Natural killer cell treated with Interleukin-12 subunit alpha and Interleukin-12 subunit beta and Interleukin-15 and Interleukin-18, amount 100 ng/mL, for 72 hours (primary cell): ENCODE results near the gene MEGF9. TPM values are rescaled to one million over a fixed set of nuclear protein-coding genes. Genes with fewer than 3 reads are reported as not detected.

Source experiments
- ATAC-seq, 2 donors: fragments of 150-1000 bp; cut with Tn5 transposase in 1 of 2; sonication (Bioruptor Pico), chemical (Tn5 transposase) in 1 of 2; 2 replicates each; pipeline ENCODE4 v1.10.0; 2021
- DNase-seq: peaks from one replicate; pipeline ENCODE4 v3.0.0; 2022; ENCODE audit warnings: low spot score
- H3K27ac Mint-ChIP-seq, 2 donors: 1 replicate in 1 of 2; 2 replicates in 1 of 2; pipeline ENCODE4 v1.8.0; 2022; ENCODE audit warnings: mixed read lengths in 2 of 2, mild to moderate bottlenecking in 1 of 2, moderate library complexity in 1 of 2
- H3K27me3 Mint-ChIP-seq, 2 donors: 1 replicate in 1 of 2; 2 replicates in 1 of 2; pipeline ENCODE4 v1.8.0; 2022; ENCODE audit warnings: mixed read lengths in 2 of 2
- H3K36me3 Mint-ChIP-seq: one replicate; pipeline ENCODE4 v1.8.0; 2022; ENCODE audit warnings: mixed read lengths
- H3K4me1 Mint-ChIP-seq, 2 donors: 1 replicate in 1 of 2; 2 replicates in 1 of 2; pipeline ENCODE4 v1.8.0; 2022; ENCODE audit warnings: low read depth in 2 of 2, mixed read lengths in 2 of 2, mild to moderate bottlenecking in 1 of 2
- H3K4me3 Mint-ChIP-seq: one replicate; pipeline ENCODE4 v1.8.0; 2022; ENCODE audit warnings: mixed read lengths
- H3K9me3 Mint-ChIP-seq: 2 replicates; pipeline ENCODE4 v1.8.0; 2022; ENCODE audit warnings: mixed read lengths
- total RNA-seq, 2 donors: library from RNA; stranded (reverse); gene quantifications; one replicate each; pipeline ENCODE4 v1.2.3, GENCODE V29; 2022

The MEGF9 gene
- total RNA-seq, 2 donors from 2014 or later: 7.7 to 12.7 TPM

GRCh38 chr9:120741191-120741590 is 26.9 kb upstream of the MEGF9 start:
- H3K27me3 Mint-ChIP-seq: no peaks in the 10 kb centered on the region

DNA sequence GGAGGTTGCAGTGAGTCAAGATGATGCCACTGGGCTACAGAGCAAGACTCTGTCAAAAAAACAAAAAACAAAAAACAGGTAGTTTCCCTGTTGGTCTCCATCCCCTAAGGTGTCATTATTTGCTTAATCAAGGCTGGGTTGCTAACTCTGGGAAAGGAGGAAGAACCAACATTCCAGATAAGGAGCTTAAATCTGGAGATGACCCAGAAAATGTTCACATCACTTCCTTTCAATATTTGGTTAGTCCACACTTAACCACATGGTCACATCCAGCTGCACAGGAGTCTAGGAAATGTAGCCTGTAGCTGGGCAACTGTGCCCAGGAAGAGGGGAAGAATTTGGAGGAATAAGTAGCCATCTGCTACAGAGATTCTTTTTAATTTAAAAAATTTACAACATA is 25.9 kb upstream of the MEGF9 start:
- H3K4me3 Mint-ChIP-seq: no peak overlapping the region

More at GRCh38 chr9:120741191-120741590, 26.9 kb upstream of the MEGF9 start:
- DNase-seq (no peak), ATAC-seq (no peak)
- Mint-ChIP-seq H3K4me3 (no peak overlapping the region), H3K27ac (no peak overlapping the region), H3K36me3 (no peaks in the 10 kb centered on the region), H3K9me3 (no peaks in the 10 kb centered on the region), H3K4me1 (no peaks in the 10 kb centered on the region)

DNA sequence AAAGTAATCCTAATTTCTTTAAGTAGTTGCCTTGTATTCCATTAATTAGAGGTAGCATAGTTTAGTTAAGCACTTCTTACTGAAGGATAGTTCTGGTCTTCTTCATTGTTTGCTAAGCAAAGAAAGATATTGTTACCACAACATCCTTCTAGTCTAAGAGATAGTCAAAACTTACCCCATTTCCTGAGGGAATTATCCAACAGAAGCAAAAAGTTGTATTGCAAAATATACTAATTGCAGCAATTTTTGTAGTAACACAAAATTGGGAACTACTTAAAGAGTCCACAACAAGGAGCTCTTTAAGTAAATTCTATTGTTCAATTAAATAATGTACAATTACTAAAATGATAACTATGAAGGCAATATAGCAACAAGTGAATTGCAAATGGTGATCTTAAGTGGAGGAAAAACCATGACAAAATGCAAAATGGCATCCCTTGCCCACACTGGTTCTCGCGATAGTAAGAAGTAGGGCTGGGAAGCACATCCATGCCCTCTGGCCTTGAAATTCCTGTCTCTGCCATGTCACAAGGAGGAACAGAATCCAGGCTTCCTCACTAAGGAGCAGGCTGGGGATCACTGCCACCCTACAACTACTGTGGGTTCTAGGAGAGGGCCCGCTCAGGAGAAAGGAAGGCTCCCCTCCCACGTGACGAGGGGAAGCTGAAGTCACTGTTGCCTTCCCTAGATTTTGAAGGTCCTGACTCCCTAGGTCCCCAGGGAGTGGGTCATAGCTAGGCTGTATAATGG is 23.3 kb upstream of the MEGF9 start:
- H3K4me3 Mint-ChIP-seq: no peak overlapping the region
- H3K4me1 Mint-ChIP-seq: peaks cover 7 to 8% of the 10 kb centered on the region in 2 donors
- ATAC-seq: no peak

More for the DNA sequence above, 25.9 kb upstream of the MEGF9 start:
- Mint-ChIP-seq H3K27ac (no peak overlapping the region), H3K36me3 (no peaks in the 10 kb centered on the region), H3K9me3 (no peaks in the 10 kb centered on the region), H3K4me1 (peaks cover 7% of the 10 kb centered on the region in 2 donors), H3K27me3 (no peaks in the 10 kb centered on the region)
- ATAC-seq: no peak
- no peak for DNase-seq

DNA sequence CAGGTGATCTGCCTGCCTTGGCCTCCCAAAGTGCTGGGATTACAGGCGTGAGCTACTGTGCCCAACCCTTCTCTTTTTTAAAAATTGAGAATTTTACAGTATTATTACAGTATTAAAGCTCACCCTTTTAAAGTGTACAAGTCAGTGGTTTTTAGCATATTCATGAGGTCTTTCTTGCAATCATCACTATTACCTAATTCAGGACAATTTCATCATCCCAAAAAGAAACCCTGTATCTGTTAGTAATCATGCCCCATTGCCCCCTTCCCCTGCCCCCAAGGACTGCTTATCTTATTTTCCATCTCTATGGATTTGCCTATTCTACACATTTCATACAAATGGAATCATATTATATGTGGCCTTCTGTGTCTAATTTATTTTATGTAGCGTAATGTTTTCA is 22.6 kb upstream of the MEGF9 start:
- Mint-ChIP-seq H3K27me3 (no peaks in the 10 kb centered on the region), H3K4me1 (peaks cover 7 to 8% of the 10 kb centered on the region in 2 donors), H3K27ac (peak overlapping the region in 1 of 2 donors; percentile 57), H3K36me3 (no peaks in the 10 kb centered on the region), H3K4me3 (no peak overlapping the region), H3K9me3 (no peaks in the 10 kb centered on the region)
- ATAC-seq (no peak), DNase-seq (no peak)

More for the DNA sequence above, 23.3 kb upstream of the MEGF9 start:
- H3K9me3 Mint-ChIP-seq: no peaks in the 10 kb centered on the region
- no peak for DNase-seq
- H3K27me3 Mint-ChIP-seq: no peaks in the 10 kb centered on the region
- H3K27ac Mint-ChIP-seq: no peak overlapping the region
- no peaks in the 10 kb centered on the region for H3K36me3 Mint-ChIP-seq

DNA sequence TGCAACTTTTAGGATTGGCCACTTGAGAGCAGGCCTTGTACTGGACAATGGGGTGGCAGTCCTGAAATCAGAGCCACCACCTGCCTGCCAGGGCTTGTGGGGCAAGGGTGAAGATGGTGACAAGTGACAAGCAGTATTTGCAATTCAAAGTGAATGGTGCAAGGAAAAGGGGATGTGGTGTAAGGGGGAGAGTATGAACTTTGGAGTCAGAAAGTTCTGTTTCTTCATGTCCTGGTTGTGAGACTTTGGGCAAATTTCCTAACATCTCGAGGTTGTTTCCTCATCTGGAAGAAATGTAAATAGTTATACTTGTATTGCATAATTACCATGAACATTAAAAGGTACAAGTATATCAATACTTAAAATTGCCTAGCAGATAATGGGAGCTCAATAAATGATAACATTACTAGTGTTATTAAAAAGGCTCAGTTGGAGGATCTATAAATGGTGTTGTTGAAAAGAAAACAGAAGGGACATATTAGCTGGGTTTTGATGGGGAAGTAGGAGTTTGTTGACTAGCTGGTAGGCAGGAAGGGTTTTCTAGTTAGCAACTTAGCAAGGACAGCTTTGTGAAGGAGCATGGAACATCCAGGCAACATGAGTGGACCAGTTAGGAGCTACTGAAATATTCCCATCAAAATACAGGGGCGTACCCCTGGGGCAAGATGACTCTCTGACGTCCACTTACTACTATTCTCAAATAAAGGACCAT is 21.3 kb upstream of the MEGF9 start:
- Mint-ChIP-seq H3K36me3 (no peaks in the 10 kb centered on the region), H3K27me3 (no peaks in the 10 kb centered on the region), H3K9me3 (no peaks in the 10 kb centered on the region), H3K4me3 (no peak overlapping the region), H3K4me1 (peaks cover 7 to 8% of the 10 kb centered on the region in 2 donors), H3K27ac (peak overlapping the region in 1 of 2 donors; percentile 64)
- DNase-seq: no peak
- ATAC-seq: peak; percentile 69 to 88

GRCh38 chr9:120734607-120735410 is 20.5 kb upstream of the MEGF9 start:
- no peak overlapping the region for H3K4me3 Mint-ChIP-seq
- peaks cover 7 to 8% of the 10 kb centered on the region in 2 donors for H3K4me1 Mint-ChIP-seq
- H3K9me3 Mint-ChIP-seq: no peaks in the 10 kb centered on the region
- ATAC-seq: peak in 1 of 2 donors; percentile 12
- no peaks in the 10 kb centered on the region for H3K36me3 Mint-ChIP-seq
- no peak for DNase-seq
- H3K27me3 Mint-ChIP-seq: no peaks in the 10 kb centered on the region
- peak overlapping the region in 1 of 2 donors; percentile 64 for H3K27ac Mint-ChIP-seq

DNA sequence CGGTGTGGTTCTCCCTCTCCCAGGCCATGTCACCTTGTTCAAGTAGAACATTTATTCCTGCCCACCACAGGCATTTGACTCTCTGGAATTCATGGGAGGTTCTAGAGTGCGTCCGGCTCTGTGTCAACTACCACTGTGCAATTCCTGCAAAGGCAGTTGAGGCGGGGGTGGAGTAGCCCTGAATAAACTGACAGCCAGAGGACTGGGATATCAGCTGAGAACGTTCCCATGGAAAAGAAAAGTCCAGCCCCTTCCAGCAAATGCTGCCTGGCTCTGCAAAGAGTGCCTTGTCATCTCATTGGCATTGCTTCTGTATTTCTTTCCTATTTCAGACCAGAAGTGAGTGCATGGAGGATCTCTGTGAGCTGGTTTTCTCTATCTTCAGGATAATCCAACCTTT is 18.9 kb upstream of the MEGF9 start:
- H3K4me1 Mint-ChIP-seq: peaks cover 7 to 8% of the 10 kb centered on the region in 2 donors
- H3K36me3 Mint-ChIP-seq: no peaks in the 10 kb centered on the region
- ATAC-seq (no peak), DNase-seq (no peak)
- no peaks in the 10 kb centered on the region for H3K9me3 Mint-ChIP-seq
- H3K4me3 Mint-ChIP-seq: no peak overlapping the region
- no peak overlapping the region for H3K27ac Mint-ChIP-seq
- H3K27me3 Mint-ChIP-seq: no peaks in the 10 kb centered on the region

- Mint-ChIP-seq H3K4me1 (peaks cover 13 to 14% of the 10 kb centered on the region in 2 donors), H3K27ac (no peak overlapping the region), H3K27me3 (no peaks in the 10 kb centered on the region), H3K36me3 (no peaks in the 10 kb centered on the region), H3K4me3 (no peak overlapping the region), H3K9me3 (no peaks in the 10 kb centered on the region)
- DNase-seq: no peak
- ATAC-seq: no peak
Measured at GRCh38 chr9:120730654-120731514, 16.6 kb upstream of the MEGF9 start.

- ATAC-seq (peak in 1 of 2 donors; percentile 17), DNase-seq (no peak)
- Mint-ChIP-seq H3K27ac (peak overlapping the region in 1 of 2 donors; percentile 68), H3K4me3 (no peak overlapping the region), H3K9me3 (no peaks in the 10 kb centered on the region), H3K4me1 (peaks cover 6% of the 10 kb centered on the region in 2 donors), H3K36me3 (no peaks in the 10 kb centered on the region), H3K27me3 (no peaks in the 10 kb centered on the region)
Measured at GRCh38 chr9:120729791-120730241, 15.5 kb upstream of the MEGF9 start.

- no peaks in the 10 kb centered on the region for H3K27me3 Mint-ChIP-seq
- DNase-seq (no peak), ATAC-seq (peak; percentile 53 to 61)
- H3K4me1 Mint-ChIP-seq: peaks cover 6% of the 10 kb centered on the region in 2 donors
- H3K4me3 Mint-ChIP-seq: no peak overlapping the region
- no peaks in the 10 kb centered on the region for H3K9me3 Mint-ChIP-seq
- H3K27ac Mint-ChIP-seq: peak overlapping the region in 1 of 2 donors; percentile 2
- no peaks in the 10 kb centered on the region for H3K36me3 Mint-ChIP-seq
Measured at GRCh38 chr9:120726484-120726883, 12.2 kb upstream of the MEGF9 start.

DNA sequence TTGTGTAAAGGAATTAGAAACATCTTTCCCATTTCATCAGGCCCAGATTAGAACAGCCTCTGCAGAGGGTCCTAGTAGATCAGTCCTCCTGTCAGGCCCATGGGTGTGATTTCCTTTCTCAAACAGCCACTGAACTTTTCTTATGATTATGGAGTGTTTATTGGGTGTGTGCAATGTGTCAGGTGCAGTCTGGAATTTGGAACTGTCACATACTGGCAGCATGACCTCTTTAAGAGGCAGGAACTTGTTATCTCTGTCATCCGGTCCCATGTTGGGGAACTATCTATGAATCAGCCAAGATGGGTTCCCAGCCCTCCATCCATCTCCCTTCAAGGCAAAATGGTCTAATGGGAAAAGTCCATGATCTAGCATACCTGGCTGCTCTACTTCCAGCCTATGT is 11.6 kb upstream of the MEGF9 start:
- ATAC-seq (no peak), DNase-seq (no peak)
- no peak overlapping the region for H3K27ac Mint-ChIP-seq
- H3K27me3 Mint-ChIP-seq: no peaks in the 10 kb centered on the region
- no peaks in the 10 kb centered on the region for H3K9me3 Mint-ChIP-seq
- H3K36me3 Mint-ChIP-seq: no peaks in the 10 kb centered on the region
- H3K4me3 Mint-ChIP-seq: no peak overlapping the region
- peaks cover 6% of the 10 kb centered on the region in 2 donors for H3K4me1 Mint-ChIP-seq

GRCh38 chr9:120724757-120725400 is 10.6 kb upstream of the MEGF9 start:
- H3K36me3 Mint-ChIP-seq: no peaks in the 10 kb centered on the region
- H3K4me3 Mint-ChIP-seq: no peak overlapping the region
- no peak for DNase-seq
- H3K27me3 Mint-ChIP-seq: no peaks in the 10 kb centered on the region
- H3K4me1 Mint-ChIP-seq: peaks cover 6% of the 10 kb centered on the region in 2 donors
- no peaks in the 10 kb centered on the region for H3K9me3 Mint-ChIP-seq
- no peak overlapping the region for H3K27ac Mint-ChIP-seq
- no peak for ATAC-seq
